Astrocyte (in vitro differentiated cells and primary cell): ENCODE results near the gene SLC47A2.

Experiments used
- EZH2 ChIP-seq: IDR thresholded peaks from 2 replicates; pipeline ENCODE4 v1.6.1; 2012; ENCODE audit warnings: mild to moderate bottlenecking, low read length, inconsistent platforms; ENCODE audit not compliant: insufficient read depth
- TF ChIP-seq, protein P1 (sequence below): IDR thresholded peaks from 2 replicates; pipeline ENCODE4 v1.5.1; 2011; ENCODE audit warnings: low read depth, mild to moderate bottlenecking, inconsistent platforms, low read length, moderate library complexity; ENCODE audit not compliant: insufficient read depth

GRCh38 chr17:19705771-19706770 lies 10.3 kb downstream of the SLC47A2 start:
- TF ChIP-seq, protein P1, sequence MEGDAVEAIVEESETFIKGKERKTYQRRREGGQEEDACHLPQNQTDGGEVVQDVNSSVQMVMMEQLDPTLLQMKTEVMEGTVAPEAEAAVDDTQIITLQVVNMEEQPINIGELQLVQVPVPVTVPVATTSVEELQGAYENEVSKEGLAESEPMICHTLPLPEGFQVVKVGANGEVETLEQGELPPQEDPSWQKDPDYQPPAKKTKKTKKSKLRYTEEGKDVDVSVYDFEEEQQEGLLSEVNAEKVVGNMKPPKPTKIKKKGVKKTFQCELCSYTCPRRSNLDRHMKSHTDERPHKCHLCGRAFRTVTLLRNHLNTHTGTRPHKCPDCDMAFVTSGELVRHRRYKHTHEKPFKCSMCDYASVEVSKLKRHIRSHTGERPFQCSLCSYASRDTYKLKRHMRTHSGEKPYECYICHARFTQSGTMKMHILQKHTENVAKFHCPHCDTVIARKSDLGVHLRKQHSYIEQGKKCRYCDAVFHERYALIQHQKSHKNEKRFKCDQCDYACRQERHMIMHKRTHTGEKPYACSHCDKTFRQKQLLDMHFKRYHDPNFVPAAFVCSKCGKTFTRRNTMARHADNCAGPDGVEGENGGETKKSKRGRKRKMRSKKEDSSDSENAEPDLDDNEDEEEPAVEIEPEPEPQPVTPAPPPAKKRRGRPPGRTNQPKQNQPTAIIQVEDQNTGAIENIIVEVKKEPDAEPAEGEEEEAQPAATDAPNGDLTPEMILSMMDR: no peak
- TF ChIP-seq EZH2: no peak
